DMS114 treated with DMSO at 0.1 percent for 48 hours (cell line): Measurements from ENCODE around the gene OOSP2.

Experiments
- DNase-seq: peaks from one replicate; lab custom pipeline; 2025; ENCODE audit not compliant: unreplicated experiment; lab: John Stamatoyannopoulos, UW

OOSP2 gene

GRCh38 chr11:60078745-60079144, 38.5 kb downstream of the OOSP2 start:
- no peak for DNase-seq

- DNase-seq: no peak
Measured at GRCh38 chr11:60080535-60080934, 40.3 kb downstream of the OOSP2 start.

GRCh38 chr11:60084631-60085273, 44.5 kb downstream of the OOSP2 start:
- DNase-seq: no peak

GRCh38 chr11:60085909-60086308, 45.7 kb downstream of the OOSP2 start:
- no peak for DNase-seq

GRCh38 chr11:60087239-60087638, 47.0 kb downstream of the OOSP2 start:
- DNase-seq: no peak

GRCh38 chr11:60088364-60088763, 48.2 kb downstream of the OOSP2 start, which contains the start of gene MS4A2:
TSS of gene MS4A2 (plus strand) at chr11:60088664. CDS start at chr11:60088766, 102 bp downstream.
- no peak for DNase-seq

- no peak for DNase-seq
Measured at GRCh38 chr11:60095477-60096120, 55.4 kb downstream of the OOSP2 start.

GRCh38 chr11:60097189-60097588, 57.0 kb downstream of the OOSP2 start:
- DNase-seq: no peak
